ENCODE results near the gene UBR1. TPM values are rescaled to one million over a fixed set of nuclear protein-coding genes. Genes with fewer than 3 reads are reported as not detected.

Gene UBR1
- polyA plus RNA-seq, 1 donor (not counting 4 experiments of a cell fraction or from before 2014, with no cell fraction given): 17.4 TPM

GRCh38 chr15:42915654-42916315 is 190.1 kb downstream of the UBR1 start:
- Histone ChIP-seq H3K9me3 (ENCODE audit: control insufficient read depth, low read depth, low read length) (no peaks in the 10 kb centered on the region), H3K4me2 (ENCODE audit: control insufficient read depth, extremely low read depth, insufficient read depth, low read depth, low read length) (no peak overlapping the region), H3K9me1 (ENCODE audit: control insufficient read depth, extremely low read depth, insufficient read depth, low read length) (no peaks in the 10 kb centered on the region), H3K36me3 (ENCODE audit: control insufficient read depth in 2 of 2, extremely low read depth in 1 of 2, insufficient read depth in 2 of 2, low read length in 2 of 2) (peaks cover 1 to 5% of the 10 kb centered on the region in 2 experiments), H3K79me2 (ENCODE audit: control insufficient read depth, insufficient read depth, low read length) (peaks cover 40% of the 10 kb centered on the region), H4K20me1 (ENCODE audit: control insufficient read depth, extremely low read depth, insufficient read depth, low read length) (no peaks in the 10 kb centered on the region), H3K27me3 (ENCODE audit: control insufficient read depth, extremely low read depth, insufficient read depth, low read length) (no peaks in the 10 kb centered on the region), H3K9ac (ENCODE audit: control insufficient read depth, extremely low read depth, insufficient read depth, low read length) (no peak overlapping the region), H3K4me3 (ENCODE audit: control insufficient read depth in 2 of 3, extremely low read depth in 1 of 3, insufficient read depth in 2 of 3, low read depth in 1 of 3, low read length in 3 of 3) (no peak overlapping the region), H3K4me1 (ENCODE audit: control insufficient read depth, extremely low read depth, insufficient read depth, low read length) (peaks cover 7% of the 10 kb centered on the region), H2AFZ (ENCODE audit: control insufficient read depth, low read length) (no peak overlapping the region), H3K27ac (ENCODE audit: control insufficient read depth, insufficient read depth, low read length) (no peak overlapping the region)
- TF ChIP-seq CTCF (optimal IDR thresholded peaks at IDR 0.05 in 1 of 3, IDR thresholded peaks at IDR 0.05 in 1 of 3, conservative IDR thresholded peaks at IDR 0.05 in 1 of 3; ENCODE audit: extremely low read depth in 1 of 3, insufficient read depth in 2 of 3, low read length in 3 of 3) (no peak), EZH2 (IDR thresholded peaks at IDR 0.05; ENCODE audit: low read length) (no peak)
- FAIRE-seq: no peak
- dilution Hi-C loops (cut with MboI; ENCODE audit: extremely low pct_ligation_motif_present, low sequenced_read_pairs): no loop called here
- no peak for DNase-seq (ENCODE audit: low read depth, low spot score)

- TF ChIP-seq EZH2 (IDR thresholded peaks at IDR 0.05; ENCODE audit: low read length) (no peak), CTCF (optimal IDR thresholded peaks at IDR 0.05 in 1 of 3, IDR thresholded peaks at IDR 0.05 in 1 of 3, conservative IDR thresholded peaks at IDR 0.05 in 1 of 3; ENCODE audit: extremely low read depth in 1 of 3, insufficient read depth in 2 of 3, low read length in 3 of 3) (no peak)
- no peak overlapping the region for H3K9ac ChIP-seq (ENCODE audit: control insufficient read depth, extremely low read depth, insufficient read depth, low read length)
- H3K9me1 ChIP-seq (ENCODE audit: control insufficient read depth, extremely low read depth, insufficient read depth, low read length): no peaks in the 10 kb centered on the region
- no peaks in the 10 kb centered on the region for H4K20me1 ChIP-seq (ENCODE audit: control insufficient read depth, extremely low read depth, insufficient read depth, low read length)
- H3K4me2 ChIP-seq (ENCODE audit: control insufficient read depth, extremely low read depth, insufficient read depth, low read depth, low read length): no peak overlapping the region
- FAIRE-seq: no peak
- H3K4me1 ChIP-seq (ENCODE audit: control insufficient read depth, extremely low read depth, insufficient read depth, low read length): peaks cover 7% of the 10 kb centered on the region
- peaks cover 43% of the 10 kb centered on the region for H3K79me2 ChIP-seq (ENCODE audit: control insufficient read depth, insufficient read depth, low read length)
- dilution Hi-C loops (cut with MboI; ENCODE audit: extremely low pct_ligation_motif_present, low sequenced_read_pairs): no loop called here
- H3K27me3 ChIP-seq (ENCODE audit: control insufficient read depth, extremely low read depth, insufficient read depth, low read length): no peaks in the 10 kb centered on the region
- H3K36me3 ChIP-seq (ENCODE audit: control insufficient read depth in 2 of 2, extremely low read depth in 1 of 2, insufficient read depth in 2 of 2, low read length in 2 of 2): peaks cover 1 to 5% of the 10 kb centered on the region in 2 experiments
- no peak for DNase-seq (ENCODE audit: low read depth, low spot score)
- H2AFZ ChIP-seq (ENCODE audit: control insufficient read depth, low read length): no peak overlapping the region
- H3K9me3 ChIP-seq (ENCODE audit: control insufficient read depth, low read depth, low read length): no peaks in the 10 kb centered on the region
- no peak overlapping the region for H3K4me3 ChIP-seq (ENCODE audit: control insufficient read depth in 2 of 3, extremely low read depth in 1 of 3, insufficient read depth in 2 of 3, low read depth in 1 of 3, low read length in 3 of 3)
- no peak overlapping the region for H3K27ac ChIP-seq (ENCODE audit: control insufficient read depth, insufficient read depth, low read length)
These were observed 190.9 kb downstream of the UBR1 start for GRCh38 chr15:42914728-42915497.

Measured in keratinocyte (primary cell).